ENCODE results near the gene ZNF697.

Gene ZNF697

GRCh38 chr1:119660253-119661083 is 12.4 kb upstream of the ZNF697 start:
- DNase-seq, result no peak

- DNase-seq, result no peak
Measured at GRCh38 chr1:119659628-119660027, 11.6 kb upstream of the ZNF697 start.

GRCh38 chr1:119656410-119656955 is 8.4 kb upstream of the ZNF697 start:
- no peak for DNase-seq

- no peak for DNase-seq
Measured at GRCh38 chr1:119655154-119655553, 7.1 kb upstream of the ZNF697 start.

- DNase-seq, result no peak
Measured at GRCh38 chr1:119653839-119654170, 5.7 kb upstream of the ZNF697 start.

GRCh38 chr1:119653135-119653838 is 5.2 kb upstream of the ZNF697 start:
- no peak for DNase-seq

- no peak for DNase-seq
Measured at GRCh38 chr1:119652587-119652986, 4.5 kb upstream of the ZNF697 start.

GRCh38 chr1:119651641-119652040 is 3.6 kb upstream of the ZNF697 start:
- no peak for DNase-seq

GRCh38 chr1:119651133-119651532 is 3.1 kb upstream of the ZNF697 start:
- DNase-seq, result no peak

GRCh38 chr1:119648620-119649004 is 546 bp upstream of the ZNF697 start:
- DNase-seq, result no peak

GRCh38 chr1:119647228-119647733 is 785 bp downstream of the ZNF697 start:
- no peak for DNase-seq

- DNase-seq, result no peak
Measured at GRCh38 chr1:119646521-119647227, 1.4 kb downstream of the ZNF697 start.

GRCh38 chr1:119639109-119639508 is 9.0 kb downstream of the ZNF697 start:
- DNase-seq, result no peak

- DNase-seq, result no peak
Measured at GRCh38 chr1:119637710-119638109, 10.4 kb downstream of the ZNF697 start.

GRCh38 chr1:119636491-119637089 is 11.5 kb downstream of the ZNF697 start:
- DNase-seq, result no peak

GRCh38 chr1:119635811-119636390 is 12.2 kb downstream of the ZNF697 start:
- DNase-seq, result no peak

- DNase-seq, result no peak
Measured at GRCh38 chr1:119634016-119634415, 14.1 kb downstream of the ZNF697 start.

GRCh38 chr1:119633575-119633974 is 14.5 kb downstream of the ZNF697 start:
- DNase-seq, result no peak

GRCh38 chr1:119632841-119633240 is 15.2 kb downstream of the ZNF697 start:
- no peak for DNase-seq

GRCh38 chr1:119632103-119632490 is 16.0 kb downstream of the ZNF697 start:
- no peak for DNase-seq

- no peak for DNase-seq
Measured at GRCh38 chr1:119631433-119632102, 16.5 kb downstream of the ZNF697 start.

GRCh38 chr1:119631086-119631432 is 17.0 kb downstream of the ZNF697 start:
- no peak for DNase-seq
